Measurements from ENCODE around the gene DIPK1A. TPM values are rescaled to one million over a fixed set of nuclear protein-coding genes. Genes with fewer than 3 reads are reported as not detected.

Gene DIPK1A
- total RNA-seq, 3 donors from 2014 or later, result 7.6 to 20.4 (median 12.8) TPM

DNA sequence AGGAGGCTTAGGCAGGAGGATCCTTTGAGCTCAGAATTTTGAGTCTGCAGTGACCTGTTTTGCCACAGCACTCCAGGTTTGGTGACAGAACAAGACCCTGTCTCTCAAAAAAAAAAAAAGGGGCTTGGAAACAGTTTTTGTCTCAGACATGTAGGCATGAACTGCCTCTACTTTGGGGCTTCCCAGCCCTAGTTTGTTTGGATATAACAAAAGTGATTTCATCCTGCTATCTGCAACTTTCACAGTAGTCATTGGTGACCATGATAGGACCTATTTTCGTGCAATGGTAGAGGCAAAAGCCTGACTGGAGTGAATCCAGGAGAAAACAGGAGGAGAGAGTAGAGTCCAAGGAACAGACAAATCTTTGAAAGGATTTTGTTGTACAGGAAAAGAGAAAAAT is 156.0 kb downstream of the DIPK1A start:
- H3K9me3 ChIP-seq, result no peaks in the 10 kb centered on the region
- ATAC-seq, result no peak
- TF ChIP-seq, protein P1, sequence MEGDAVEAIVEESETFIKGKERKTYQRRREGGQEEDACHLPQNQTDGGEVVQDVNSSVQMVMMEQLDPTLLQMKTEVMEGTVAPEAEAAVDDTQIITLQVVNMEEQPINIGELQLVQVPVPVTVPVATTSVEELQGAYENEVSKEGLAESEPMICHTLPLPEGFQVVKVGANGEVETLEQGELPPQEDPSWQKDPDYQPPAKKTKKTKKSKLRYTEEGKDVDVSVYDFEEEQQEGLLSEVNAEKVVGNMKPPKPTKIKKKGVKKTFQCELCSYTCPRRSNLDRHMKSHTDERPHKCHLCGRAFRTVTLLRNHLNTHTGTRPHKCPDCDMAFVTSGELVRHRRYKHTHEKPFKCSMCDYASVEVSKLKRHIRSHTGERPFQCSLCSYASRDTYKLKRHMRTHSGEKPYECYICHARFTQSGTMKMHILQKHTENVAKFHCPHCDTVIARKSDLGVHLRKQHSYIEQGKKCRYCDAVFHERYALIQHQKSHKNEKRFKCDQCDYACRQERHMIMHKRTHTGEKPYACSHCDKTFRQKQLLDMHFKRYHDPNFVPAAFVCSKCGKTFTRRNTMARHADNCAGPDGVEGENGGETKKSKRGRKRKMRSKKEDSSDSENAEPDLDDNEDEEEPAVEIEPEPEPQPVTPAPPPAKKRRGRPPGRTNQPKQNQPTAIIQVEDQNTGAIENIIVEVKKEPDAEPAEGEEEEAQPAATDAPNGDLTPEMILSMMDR (IDR thresholded peaks at IDR 0.05), result no peak
- intact Hi-C loops (cut with DNase I, micrococcal nuclease), result no loop called here
- no peaks in the 10 kb centered on the region for H3K36me3 ChIP-seq (ENCODE audit: low read depth)
- no peak overlapping the region for H3K4me3 ChIP-seq
- peaks cover 8% of the 10 kb centered on the region for H3K4me1 ChIP-seq (ENCODE audit: low read depth)
- DNase-seq, result no peak

DNA sequence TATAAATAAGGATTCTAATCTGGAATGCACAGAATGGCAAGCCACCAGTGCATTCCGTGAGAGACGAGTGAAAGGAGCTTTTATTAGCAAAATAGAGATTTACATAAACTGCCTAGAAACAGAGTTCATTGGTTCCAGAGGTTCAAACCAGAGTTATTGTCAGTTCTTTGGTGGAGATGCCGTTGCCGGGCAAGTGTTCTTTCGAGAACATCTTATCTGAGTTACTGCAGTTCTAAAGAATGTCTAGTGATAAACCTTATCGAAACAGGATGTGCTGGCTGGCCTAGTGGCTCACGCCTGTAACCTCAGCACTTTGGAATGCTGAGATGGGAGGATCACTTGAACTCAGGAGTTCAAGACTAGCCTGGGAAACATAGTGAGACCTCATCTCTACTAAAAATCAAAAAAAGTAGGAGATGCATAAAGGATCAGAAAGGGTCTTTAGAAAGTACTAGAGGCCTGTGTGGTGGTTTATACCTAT is 156.5 kb downstream of the DIPK1A start:
- TF ChIP-seq, protein P1 (IDR thresholded peaks at IDR 0.05), result no peak
- Histone ChIP-seq H3K9me3 (no peaks in the 10 kb centered on the region), H3K4me1 (ENCODE audit: low read depth) (peaks cover 8% of the 10 kb centered on the region), H3K36me3 (ENCODE audit: low read depth) (no peaks in the 10 kb centered on the region), H3K4me3 (no peak overlapping the region)
- ATAC-seq, result peak; percentile 100
- DNase-seq, result peak; percentile 60 to 74 (median 63)
- intact Hi-C loops (cut with DNase I, micrococcal nuclease), result no loop called here

DNA sequence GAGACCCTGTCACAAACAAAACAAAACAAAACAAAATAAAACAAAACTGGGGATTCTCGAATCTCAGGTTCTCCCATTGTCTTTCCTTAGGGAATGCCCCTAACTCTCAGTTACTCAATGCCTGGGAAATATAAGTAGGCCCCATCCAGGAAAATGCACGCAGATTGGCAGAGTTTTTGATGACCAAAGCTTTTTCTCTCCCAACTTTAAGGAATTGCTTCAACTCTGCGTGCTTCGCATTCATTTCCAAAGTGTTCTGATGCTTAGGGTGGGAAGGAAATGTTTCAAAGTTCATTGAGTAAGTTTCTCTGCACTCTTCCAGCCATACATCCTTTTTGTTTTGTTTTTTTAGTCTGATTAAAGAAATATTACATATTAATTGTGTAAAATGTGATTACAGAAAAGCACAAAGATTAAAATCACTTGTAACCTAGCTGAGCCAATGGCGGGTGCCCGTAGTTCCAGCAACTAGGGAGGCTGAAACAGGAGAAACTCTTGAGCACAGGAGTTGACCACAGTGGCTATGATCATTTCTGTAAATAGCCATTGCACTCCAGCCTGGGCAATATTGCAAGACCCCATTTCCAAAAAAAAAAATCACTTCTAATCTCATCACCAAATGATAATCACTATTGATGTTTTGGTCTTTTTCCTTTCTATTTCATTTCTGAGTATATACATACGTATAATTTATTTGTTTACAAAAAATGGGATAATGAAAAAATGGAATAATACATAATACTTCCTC is 157.9 kb downstream of the DIPK1A start:
- no peaks in the 10 kb centered on the region for H3K36me3 ChIP-seq (ENCODE audit: low read depth)
- ATAC-seq (no peak), DNase-seq (no peak)
- H3K9me3 ChIP-seq, result no peaks in the 10 kb centered on the region
- H3K4me1 ChIP-seq (ENCODE audit: low read depth), result peaks cover 8% of the 10 kb centered on the region
- intact Hi-C loops (cut with DNase I, micrococcal nuclease), result no loop called here
- TF ChIP-seq, protein P1 (IDR thresholded peaks at IDR 0.05), result no peak
- no peak overlapping the region for H3K4me3 ChIP-seq

DNA sequence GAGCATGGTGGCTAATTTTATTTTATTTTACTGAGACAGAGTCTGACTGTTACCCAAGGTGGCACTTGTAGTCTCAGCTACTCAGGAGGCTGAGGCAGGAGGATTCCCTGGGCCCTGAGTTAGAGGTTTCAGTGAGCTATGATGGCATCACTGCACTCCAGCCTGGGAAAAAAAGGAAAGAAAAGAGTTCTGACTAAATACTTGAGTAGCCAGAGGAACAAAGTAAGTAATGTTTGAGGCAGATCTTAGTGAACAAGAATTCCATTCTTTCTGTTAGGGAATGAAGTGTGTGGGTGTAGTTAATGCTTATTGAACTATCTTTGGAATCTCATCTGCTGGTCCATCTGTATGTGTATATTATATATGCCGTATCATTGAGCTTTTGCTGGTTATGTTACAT is 163.3 kb downstream of the DIPK1A start:
- intact Hi-C loops (cut with DNase I, micrococcal nuclease), result no loop called here
- H3K4me1 ChIP-seq (ENCODE audit: low read depth), result no peaks in the 10 kb centered on the region
- TF ChIP-seq, protein P1 (IDR thresholded peaks at IDR 0.05), result no peak
- no peaks in the 10 kb centered on the region for H3K36me3 ChIP-seq (ENCODE audit: low read depth)
- no peak for ATAC-seq
- no peak overlapping the region for H3K4me3 ChIP-seq
- no peak for DNase-seq
- H3K9me3 ChIP-seq, result no peaks in the 10 kb centered on the region

DNA sequence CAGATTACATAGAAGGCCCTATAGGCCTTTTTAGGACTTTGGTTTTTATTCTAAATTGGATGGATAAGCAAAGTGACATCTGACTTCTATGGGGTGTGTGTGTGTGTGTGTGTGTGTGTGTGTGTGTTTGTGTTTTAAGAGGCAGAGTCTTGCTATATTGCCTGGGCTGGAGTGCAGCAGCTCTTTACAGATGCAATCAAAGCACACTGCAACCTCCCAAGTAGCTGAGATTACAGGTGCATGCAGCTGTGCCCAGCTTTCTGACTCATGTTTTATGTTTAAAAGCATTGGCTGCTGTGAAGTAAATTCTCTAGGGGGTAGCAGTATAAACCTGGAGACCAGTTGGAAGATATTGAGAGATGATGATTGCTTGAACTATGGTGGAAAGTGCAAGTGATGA is 164.0 kb downstream of the DIPK1A start:
- TF ChIP-seq, protein P1 (IDR thresholded peaks at IDR 0.05), result no peak
- DNase-seq (no peak), ATAC-seq (peak; percentile 34)
- Histone ChIP-seq H3K36me3 (ENCODE audit: low read depth) (no peaks in the 10 kb centered on the region), H3K4me1 (ENCODE audit: low read depth) (no peaks in the 10 kb centered on the region), H3K9me3 (no peaks in the 10 kb centered on the region), H3K4me3 (no peak overlapping the region)
- intact Hi-C loops (cut with DNase I, micrococcal nuclease), result no loop called here

All from mucosa of descending colon (tissue), 3 donors.